Endothelial cell of umbilical vein (primary cell): ENCODE data around the gene UBE3D. TPM values are rescaled to one million over a fixed set of nuclear protein-coding genes. Genes with fewer than 3 reads are reported as not detected.

Experiments
- BruUV-seq: library from RNA; stranded (reverse); fragments of 400-500 nt; replicated peaks from 2 replicates; lab custom pipeline; 2021; lab: Mats Ljungman, UMichigan
- CTCF ChIA-PET: fragments of 300-600, 350-600 bp; sonication (Branson Sonifier 250); formaldehyde crosslinking; loops from one replicate; lab custom pipeline; 2021; ENCODE audit warnings: antibody characterized with exemption, inconsistent platforms; lab: Charles Lee
- POLR2A ChIA-PET: fragments of 300-600, 350-600 bp; sonication (Branson Sonifier 250); formaldehyde crosslinking; loops from one replicate; lab custom pipeline; 2021; ENCODE audit warnings: antibody characterized with exemption, inconsistent platforms; lab: Charles Lee
- DNase-seq: peaks from one replicate; pipeline ENCODE4 v3.0.0-alpha.2; 2011; ENCODE audit warnings: low read depth, low spot score
- FAIRE-seq: peaks from 2 replicates; lab custom pipeline; 2011; peaks lifted over from hg19 to GRCh38; lab: Jason Lieb, UNC
- H2AFZ ChIP-seq: 2 replicates; pipeline ENCODE4 v1.6.0; 2012; ENCODE audit warnings: low read depth, low read length, control low read depth, inconsistent platforms
- H3K27ac ChIP-seq: 2 replicates; pipeline ENCODE4 v1.5.1; 2011; ENCODE audit warnings: low read depth, mild to moderate bottlenecking, control low read depth, low read length, moderate library complexity; ENCODE audit not compliant: insufficient read depth
- H3K27me3 ChIP-seq, 2 experiments: 2 replicates each; pipeline versions ENCODE4 v1.6.0 to v1.6.1; 2011; ENCODE audit warnings: low read length in 2 of 2, mixed read lengths in 1 of 2; ENCODE audit not compliant: control insufficient read depth in 2 of 2, insufficient read depth in 2 of 2
- H3K36me3 ChIP-seq, 2 experiments: 2 replicates in 1 of 2; 3 replicates in 1 of 2; pipeline ENCODE4 v1.5.1; 2011; ENCODE audit warnings: low read length in 2 of 2, mild to moderate bottlenecking in 1 of 2, moderate library complexity in 1 of 2; ENCODE audit not compliant: control insufficient read depth in 2 of 2, insufficient read depth in 2 of 2; ENCODE audit errors: extremely low read depth in 1 of 2
- H3K4me1 ChIP-seq: 3 replicates; pipeline ENCODE4 v1.5.1; 2011; ENCODE audit warnings: mild to moderate bottlenecking, low read length; ENCODE audit not compliant: control insufficient read depth, insufficient read depth; ENCODE audit errors: extremely low read depth
- H3K4me2 ChIP-seq: 2 replicates; pipeline ENCODE4 v1.6.1; 2011; ENCODE audit warnings: low read length, control low read depth, mixed read lengths; ENCODE audit not compliant: insufficient read depth
- H3K4me3 ChIP-seq, 3 experiments: fragments of 200-600 bp in 1 of 3; sonication (generic), shearing (Covaris generic) in 1 of 3; replicated peaks in 1 of 3; 2 replicates each; pipeline ENCODE4 v1.5.1; 2011 to 2016; ENCODE audit warnings: control low read depth in 3 of 3, low read length in 3 of 3, mild to moderate bottlenecking in 2 of 3, inconsistent platforms in 1 of 3, low read depth in 1 of 3, moderate library complexity in 1 of 3; ENCODE audit not compliant: insufficient read depth in 1 of 3
- H3K79me2 ChIP-seq: 2 replicates; pipeline ENCODE4 v1.6.0; 2012; ENCODE audit warnings: low read length, inconsistent platforms; ENCODE audit not compliant: control insufficient read depth, insufficient read depth
- H3K9ac ChIP-seq: replicated peaks from 2 replicates; pipeline ENCODE3; 2011; ENCODE audit warnings: low read length, control low read depth; ENCODE audit not compliant: insufficient read depth; ENCODE audit errors: extremely low read depth
- H3K9me1 ChIP-seq: replicated peaks from 3 replicates; pipeline ENCODE4 v1.6.0; 2011; ENCODE audit warnings: mild to moderate bottlenecking, low read length; ENCODE audit not compliant: control insufficient read depth, insufficient read depth; ENCODE audit errors: extremely low read depth
- H3K9me3 ChIP-seq: replicated peaks from 2 replicates; pipeline ENCODE4 v1.5.1; 2012; ENCODE audit warnings: low read length, inconsistent platforms; ENCODE audit not compliant: control insufficient read depth, insufficient read depth
- H4K20me1 ChIP-seq: replicated peaks from 2 replicates; pipeline ENCODE3; 2011; ENCODE audit warnings: mild to moderate bottlenecking, low read length; ENCODE audit not compliant: control insufficient read depth, insufficient read depth; ENCODE audit errors: extremely low read depth
- CTCF ChIP-seq, 2 donors: IDR thresholded peaks; 1 replicate in 1 of 2; 2 replicates in 1 of 2; pipeline ENCODE4 v1.5.1; 2011; ENCODE audit warnings: low read length in 2 of 2, mild to moderate bottlenecking in 2 of 2, moderate library complexity in 2 of 2, control low read depth in 1 of 2, inconsistent platforms in 1 of 2, low read depth in 1 of 2; ENCODE audit not compliant: insufficient read depth in 1 of 2; ENCODE audit errors: extremely low read depth in 1 of 2
- EZH2 ChIP-seq: IDR thresholded peaks from 2 replicates; pipeline ENCODE4 v1.6.1; 2012; ENCODE audit warnings: borderline replicate concordance, low read depth, mild to moderate bottlenecking, moderate library complexity, low read length, inconsistent platforms; ENCODE audit not compliant: severe bottlenecking
- FOS ChIP-seq: IDR thresholded peaks from 2 replicates; pipeline ENCODE4 v1.6.1; 2011; ENCODE audit warnings: mild to moderate bottlenecking, low read length, moderate library complexity, borderline replicate concordance; ENCODE audit not compliant: insufficient read depth
- GATA2 ChIP-seq: IDR thresholded peaks from 2 replicates; pipeline ENCODE4 v1.7.0; 2011; ENCODE audit warnings: low read depth, mild to moderate bottlenecking, moderate library complexity, mixed read lengths, low read length; ENCODE audit not compliant: insufficient read length, insufficient read depth
- JUN ChIP-seq: IDR thresholded peaks from 2 replicates; pipeline ENCODE4 v1.6.1; 2011; ENCODE audit warnings: borderline replicate concordance, low read depth; ENCODE audit not compliant: insufficient read length, insufficient read depth
- MYC ChIP-seq: IDR thresholded peaks from one replicate; pipeline ENCODE4 v1.6.1; 2011; ENCODE audit warnings: mild to moderate bottlenecking, low read depth, low read length
- POLR2A ChIP-seq: IDR thresholded peaks from 2 replicates; pipeline ENCODE4 v1.6.1; 2012; ENCODE audit warnings: low read depth, mild to moderate bottlenecking, control low read depth, low read length
- POLR2AphosphoS5 ChIP-seq: IDR thresholded peaks from 2 replicates; pipeline ENCODE4 v1.6.1; 2012; ENCODE audit warnings: low read depth, mild to moderate bottlenecking, control low read depth, low read length, moderate library complexity; ENCODE audit not compliant: insufficient read depth
- dilution Hi-C: fragments of 300-500 bp; cut with MboI; formaldehyde crosslinking; loops from one replicate; pipeline ENCODE4 v1.15.0; 2019; ENCODE audit warnings: low sequenced_read_pairs; ENCODE audit not compliant: extremely low pct_ligation_motif_present
- intact Hi-C: fragments of 100-400 bp; cut with micrococcal nuclease; formaldehyde crosslinking; loops from one replicate; pipeline ENCODE4 v1.10.0; 2022
- polyA plus RNA-seq, 4 experiments: library from polyadenylated mRNA; depleted of rRNA in 3 of 4; stranded (reverse) in 3 of 4; unstranded in 1 of 4; fragments of >200 nt; gene quantifications; 2 replicates each; pipeline versions ENCODE4 v1.2.1 to v1.2.3, GENCODE V29; 2011 to 2012; ENCODE audit warnings: missing spikeins in 1 of 4
- total RNA-seq: library from RNA; stranded (reverse); gene quantifications from 2 replicates; pipeline ENCODE4 v1.2.3, GENCODE V29; 2021
- TF ChIP-seq, protein P1 (sequence below): IDR thresholded peaks from 2 replicates; pipeline ENCODE4 v1.6.1; 2011; ENCODE audit not compliant: insufficient read depth, insufficient read length

Gene UBE3D
- total and polyA plus RNA-seq, 2 donors (not counting 3 experiments of a cell fraction or from before 2014, with no cell fraction given) = 1.9 to 6.2 TPM

DNA sequence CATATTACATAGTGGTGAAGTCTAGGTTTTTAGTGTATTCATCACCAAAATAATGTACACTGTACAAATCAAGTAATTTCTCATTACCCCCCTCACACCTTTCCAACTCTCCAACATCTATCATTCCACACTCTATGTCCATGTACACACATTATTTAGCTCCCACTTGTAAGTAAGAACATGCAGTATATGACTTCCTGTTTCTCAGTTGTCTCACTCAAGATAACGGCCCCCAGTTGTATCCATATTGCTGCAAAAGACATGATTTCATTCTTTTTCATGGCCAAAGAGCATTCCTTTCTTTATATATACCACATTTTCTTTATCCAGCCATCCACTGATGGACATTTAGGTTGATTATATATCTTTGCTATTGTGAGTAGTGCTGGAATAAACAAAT, 86.0 kb downstream of the UBE3D start:
- Histone ChIP-seq H3K36me3 (no peaks in the 10 kb centered on the region), H3K79me2 (no peaks in the 10 kb centered on the region), H3K27ac (no peak overlapping the region), H3K4me2 (no peak overlapping the region), H3K9me3 (no peaks in the 10 kb centered on the region), H3K4me3 (no peak overlapping the region), H3K4me1 (no peaks in the 10 kb centered on the region), H4K20me1 (no peaks in the 10 kb centered on the region), H3K9ac (no peak overlapping the region), H3K9me1 (no peaks in the 10 kb centered on the region), H2AFZ (no peak overlapping the region), H3K27me3 (no peaks in the 10 kb centered on the region)
- intact Hi-C loops (no loop called here), dilution Hi-C loops (no loop called here)
- DNase-seq = no peak
- CTCF ChIA-PET = no interaction called here
- BruUV-seq = no TSS peak
- POLR2A ChIA-PET = no interaction called here
- TF ChIP-seq POLR2AphosphoS5 (no peak), JUN (no peak), POLR2A (no peak), FOS (no peak), CTCF (IDR thresholded peaks at IDR 0.05; ENCODE audit: extremely low read depth in 1 of 2, insufficient read depth in 1 of 2, low read depth in 1 of 2, low read length in 2 of 2) (no peak), EZH2 (no peak), GATA2 (no peak), MYC (no peak)
- TF ChIP-seq, protein P1, sequence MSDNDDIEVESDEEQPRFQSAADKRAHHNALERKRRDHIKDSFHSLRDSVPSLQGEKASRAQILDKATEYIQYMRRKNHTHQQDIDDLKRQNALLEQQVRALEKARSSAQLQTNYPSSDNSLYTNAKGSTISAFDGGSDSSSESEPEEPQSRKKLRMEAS = no peak
- no peak for FAIRE-seq
